ENCODE measurements around the gene METTL22. TPM values are rescaled to one million over a fixed set of nuclear protein-coding genes. Genes with fewer than 3 reads are reported as not detected.
A peak's percentile ranks its signal among the peaks of the same experiment; 100 is the strongest.
"Not testable (repeated sequence)": the region's sequence is repeated elsewhere in the genome, so short reads cannot be mapped to it uniquely, and the experiment has no call there.

METTL22 gene
- total and polyA plus RNA-seq, 4 experiments from 2014 or later, result 6.2 to 49.8 (median 28.6) TPM

GRCh38 chr16:8649829-8650554 is 28.5 kb downstream of the METTL22 start:
- no peaks in the 10 kb centered on the region for H3K27me3 ChIP-seq (ENCODE audit: insufficient read depth, low read length)
- peak overlapping the region in 1 of 7 donors; percentile 37 for H3K27ac Mint-ChIP-seq
- peaks cover 2 to 8% (median 6%) of the 10 kb centered on the region in 4 donors for H3K4me1 Mint-ChIP-seq
- peaks cover 33 to 34% of the 10 kb centered on the region in 2 donors for H3K36me3 Mint-ChIP-seq
- H3K27ac ChIP-seq (ENCODE audit: low read depth, low read length), result no peak overlapping the region
- peaks cover 20% of the 10 kb centered on the region for H3K36me3 ChIP-seq (ENCODE audit: insufficient read depth, low read length)
- H3K27me3 Mint-ChIP-seq, result no peaks in the 10 kb centered on the region
- H3K9me3 Mint-ChIP-seq, result no peaks in the 10 kb centered on the region
- no peak overlapping the region for H3K4me3 ChIP-seq (ENCODE audit: low read length in 2 of 2)
- DNase-seq, result no peak
- H3K4me3 Mint-ChIP-seq, result no peak overlapping the region
- no peaks in the 10 kb centered on the region for H3K9me3 ChIP-seq (ENCODE audit: control insufficient read depth in 1 of 2, low read length in 2 of 2)
- H3K4me1 ChIP-seq (ENCODE audit: insufficient read depth, low read length), result peaks cover 1% of the 10 kb centered on the region
- CTCF ChIA-PET (ENCODE audit: partially characterized antibody), result no interaction called here
- POLR2A ChIA-PET (ENCODE audit: partially characterized antibody), result no interaction called here
- intact Hi-C loops (cut with micrococcal nuclease), result no loop called here

- H3K27ac ChIP-seq (ENCODE audit: low read depth, low read length); H3K9me3 Mint-ChIP-seq; H3K4me1 Mint-ChIP-seq; H3K4me3 ChIP-seq (ENCODE audit: low read length in 2 of 2); H3K9me3 ChIP-seq (ENCODE audit: control insufficient read depth in 1 of 2, low read length in 2 of 2); H3K4me3 Mint-ChIP-seq; H3K36me3 ChIP-seq (ENCODE audit: insufficient read depth, low read length); H3K27me3 ChIP-seq (ENCODE audit: insufficient read depth, low read length); H3K4me1 ChIP-seq (ENCODE audit: insufficient read depth, low read length); POLR2A ChIA-PET (ENCODE audit: partially characterized antibody); intact Hi-C loops (cut with micrococcal nuclease); DNase-seq; H3K27me3 Mint-ChIP-seq: not testable (repeated sequence)
- Mint-ChIP-seq H3K27ac (peak overlapping the region in 1 of 7 donors; percentile 65), H3K36me3 (peaks cover 14 to 17% of the 10 kb centered on the region in 2 donors)
- CTCF ChIA-PET (ENCODE audit: partially characterized antibody), result interaction anchor here (0.6 to 1.6 kb wide), 2 partner anchors 230 to 1723 kb away, joined by 3 to 4 read pairs; partner anchors contain the start of gene LITAFD
Observed at GRCh38 chr16:8651958-8652357, 30.5 kb downstream of the METTL22 start.

- Histone ChIP-seq H3K4me1 (ENCODE audit: insufficient read depth, low read length) (no peaks in the 10 kb centered on the region), H3K9me3 (ENCODE audit: control insufficient read depth in 1 of 2, low read length in 2 of 2) (no peaks in the 10 kb centered on the region), H3K27me3 (ENCODE audit: insufficient read depth, low read length) (no peaks in the 10 kb centered on the region), H3K4me3 (ENCODE audit: low read length in 2 of 2) (no peak overlapping the region), H3K36me3 (ENCODE audit: insufficient read depth, low read length) (no peaks in the 10 kb centered on the region), H3K27ac (ENCODE audit: low read depth, low read length) (no peak overlapping the region)
- Mint-ChIP-seq H3K9me3 (no peaks in the 10 kb centered on the region), H3K27me3 (no peaks in the 10 kb centered on the region), H3K4me1 (no peaks in the 10 kb centered on the region), H3K4me3 (no peak overlapping the region), H3K27ac (peak overlapping the region in 1 of 7 donors; percentile 7), H3K36me3 (peaks cover 0 to 8% of the 10 kb centered on the region in 2 donors)
- no peak for DNase-seq
- POLR2A ChIA-PET (ENCODE audit: partially characterized antibody), result no interaction called here
- CTCF ChIA-PET (ENCODE audit: partially characterized antibody), result interaction anchor here (1.0 to 1.4 kb wide), 4 partner anchors 9 to 225 kb away, joined by 3 to 4 read pairs (median 3); no protein-coding TSS in a partner anchor
- intact Hi-C loops (cut with micrococcal nuclease), result loop anchor here (1.0 kb wide), 1 partner anchor 88 kb away; no protein-coding TSS in a partner anchor
Observed at GRCh38 chr16:8655184-8655717, 33.8 kb downstream of the METTL22 start.

DNA sequence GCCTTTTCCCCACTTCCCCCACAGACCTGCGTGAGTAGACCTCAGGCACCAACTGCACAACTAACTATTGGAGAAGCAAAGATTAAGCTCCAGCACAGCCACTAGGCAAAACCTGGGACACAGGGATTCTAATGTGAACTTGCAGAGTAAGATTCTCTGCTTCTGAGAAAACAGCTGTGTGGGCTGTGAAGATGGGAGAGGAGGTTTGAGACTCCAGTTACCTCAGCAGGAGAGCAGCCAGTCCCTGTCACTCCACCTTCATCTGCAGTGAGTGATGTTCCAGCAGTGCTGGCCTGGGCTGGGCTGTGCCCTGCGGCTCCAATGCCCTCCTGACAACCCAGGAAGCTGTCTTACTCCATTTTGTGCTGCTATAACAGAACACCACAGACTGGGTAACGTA is 34.9 kb downstream of the METTL22 start:
- Mint-ChIP-seq H3K36me3 (peaks cover 0 to 8% of the 10 kb centered on the region in 2 donors), H3K4me1 (peaks cover 0 to 1% (median 0%) of the 10 kb centered on the region in 4 donors), H3K4me3 (no peak overlapping the region), H3K27ac (no peak overlapping the region), H3K9me3 (no peaks in the 10 kb centered on the region), H3K27me3 (no peaks in the 10 kb centered on the region)
- Histone ChIP-seq H3K36me3 (ENCODE audit: insufficient read depth, low read length) (no peaks in the 10 kb centered on the region), H3K27me3 (ENCODE audit: insufficient read depth, low read length) (no peaks in the 10 kb centered on the region), H3K9me3 (ENCODE audit: control insufficient read depth in 1 of 2, low read length in 2 of 2) (no peaks in the 10 kb centered on the region), H3K27ac (ENCODE audit: low read depth, low read length) (no peak overlapping the region), H3K4me3 (ENCODE audit: low read length in 2 of 2) (no peak overlapping the region), H3K4me1 (ENCODE audit: insufficient read depth, low read length) (no peaks in the 10 kb centered on the region)
- no peak for DNase-seq
- intact Hi-C loops (cut with micrococcal nuclease), result no loop called here
- ChIA-PET POLR2A (ENCODE audit: partially characterized antibody) (no interaction called here), CTCF (ENCODE audit: partially characterized antibody) (interaction anchor here (1.5 kb wide), 1 partner anchor 224 kb away, joined by 8 read pairs; no protein-coding TSS in a partner anchor)

- intact Hi-C loops (cut with micrococcal nuclease), result loop anchor here (1.0 kb wide), 1 partner anchor 219 kb away; no protein-coding TSS in a partner anchor
- no peaks in the 10 kb centered on the region for H3K27me3 Mint-ChIP-seq
Observed at GRCh38 chr16:8660841-8661301, 39.4 kb downstream of the METTL22 start.

GRCh38 chr16:8661703-8662102 is 40.2 kb downstream of the METTL22 start:
- Mint-ChIP-seq H3K27me3 (no peaks in the 10 kb centered on the region), H3K9me3 (no peaks in the 10 kb centered on the region), H3K27ac (no peak overlapping the region), H3K4me3 (no peak overlapping the region), H3K4me1 (peaks cover 0 to 1% (median 0%) of the 10 kb centered on the region in 4 donors), H3K36me3 (peaks cover 13 to 29% of the 10 kb centered on the region in 2 donors)
- Histone ChIP-seq H3K27ac (ENCODE audit: low read depth, low read length) (no peak overlapping the region), H3K27me3 (ENCODE audit: insufficient read depth, low read length) (no peaks in the 10 kb centered on the region), H3K9me3 (ENCODE audit: control insufficient read depth in 1 of 2, low read length in 2 of 2) (no peaks in the 10 kb centered on the region), H3K4me1 (ENCODE audit: insufficient read depth, low read length) (no peaks in the 10 kb centered on the region), H3K36me3 (ENCODE audit: insufficient read depth, low read length) (peaks cover 4% of the 10 kb centered on the region), H3K4me3 (ENCODE audit: low read length in 2 of 2) (no peak overlapping the region)
- CTCF ChIA-PET (ENCODE audit: partially characterized antibody), result interaction anchor here (1.2 to 6.4 kb wide), 4 partner anchors 9 to 347 kb away, joined by 3 to 37 read pairs (median 12); partner anchors contain the start of gene LITAFD
- intact Hi-C loops (cut with micrococcal nuclease), result loop anchor here (1.0 kb wide), 1 partner anchor 219 kb away; no protein-coding TSS in a partner anchor
- no peak for DNase-seq
- POLR2A ChIA-PET (ENCODE audit: partially characterized antibody), result no interaction called here

More at GRCh38 chr16:8660841-8661301, 39.4 kb downstream of the METTL22 start:
- no peaks in the 10 kb centered on the region for H3K4me1 ChIP-seq (ENCODE audit: insufficient read depth, low read length)
- no peaks in the 10 kb centered on the region for H3K9me3 Mint-ChIP-seq
- H3K36me3 Mint-ChIP-seq, result peaks cover 8 to 22% of the 10 kb centered on the region in 2 donors
- no peak overlapping the region for H3K27ac Mint-ChIP-seq
- no peak overlapping the region for H3K27ac ChIP-seq (ENCODE audit: low read depth, low read length)
- H3K4me3 ChIP-seq (ENCODE audit: low read length in 2 of 2), result no peak overlapping the region
- H3K9me3 ChIP-seq (ENCODE audit: control insufficient read depth in 1 of 2, low read length in 2 of 2), result no peaks in the 10 kb centered on the region
- ChIA-PET POLR2A (ENCODE audit: partially characterized antibody) (no interaction called here), CTCF (ENCODE audit: partially characterized antibody) (interaction anchor here (1.4 to 6.4 kb wide), 3 partner anchors 221 to 348 kb away, joined by 5 to 37 read pairs (median 20); partner anchors contain the start of gene LITAFD)
- H3K36me3 ChIP-seq (ENCODE audit: insufficient read depth, low read length), result peaks cover 3% of the 10 kb centered on the region
- no peak overlapping the region for H3K4me3 Mint-ChIP-seq
- peak in 4 of 5 donors; percentile 17 to 43 (median 28) for DNase-seq
- no peaks in the 10 kb centered on the region for H3K27me3 ChIP-seq (ENCODE audit: insufficient read depth, low read length)
- H3K4me1 Mint-ChIP-seq, result peaks cover 0 to 1% (median 0%) of the 10 kb centered on the region in 4 donors
